SK-N-DZ (cell line): ENCODE results near the gene PSMA7. TPM values are rescaled to one million over a fixed set of nuclear protein-coding genes. Genes with fewer than 3 reads are reported as not detected.

Source experiments
- DNase-seq: peaks from one replicate; pipeline ENCODE4 v3.0.0-alpha.2; 2015; ENCODE audit warnings: low spot score
- polyA plus RNA-seq, 2 experiments: library from polyadenylated mRNA; depleted of rRNA; stranded (reverse); fragments of >200 nt; gene quantifications; 2 replicates each; pipeline ENCODE4 v1.2.3, GENCODE V29; 2014

PSMA7 gene
- polyA plus RNA-seq (2014; cell fraction: cytosol; rRNA removed), result 1,037 and 1,133 TPM in 2 replicates
- polyA plus RNA-seq (2014; cell fraction: nucleus; rRNA removed), result 962 and 1,204 TPM in 2 replicates

GRCh38 chr20:62143081-62143956 is at the start of gene PSMA7, which contains the start of gene SS18L1:
Gene PSMA7 (minus strand): TSS chr20:62143394. CDS start chr20:62143303, 91 bp downstream.
Gene SS18L1 (plus strand): TSS chr20:62143769. CDS start chr20:62143821, 52 bp downstream.
- peak; percentile 86 for DNase-seq

- no peak for DNase-seq
Measured at GRCh38 chr20:62192635-62193034, 49.4 kb upstream of the PSMA7 start.

GRCh38 chr20:62191781-62192559 is 48.8 kb upstream of the PSMA7 start:
- no peak for DNase-seq

DNA sequence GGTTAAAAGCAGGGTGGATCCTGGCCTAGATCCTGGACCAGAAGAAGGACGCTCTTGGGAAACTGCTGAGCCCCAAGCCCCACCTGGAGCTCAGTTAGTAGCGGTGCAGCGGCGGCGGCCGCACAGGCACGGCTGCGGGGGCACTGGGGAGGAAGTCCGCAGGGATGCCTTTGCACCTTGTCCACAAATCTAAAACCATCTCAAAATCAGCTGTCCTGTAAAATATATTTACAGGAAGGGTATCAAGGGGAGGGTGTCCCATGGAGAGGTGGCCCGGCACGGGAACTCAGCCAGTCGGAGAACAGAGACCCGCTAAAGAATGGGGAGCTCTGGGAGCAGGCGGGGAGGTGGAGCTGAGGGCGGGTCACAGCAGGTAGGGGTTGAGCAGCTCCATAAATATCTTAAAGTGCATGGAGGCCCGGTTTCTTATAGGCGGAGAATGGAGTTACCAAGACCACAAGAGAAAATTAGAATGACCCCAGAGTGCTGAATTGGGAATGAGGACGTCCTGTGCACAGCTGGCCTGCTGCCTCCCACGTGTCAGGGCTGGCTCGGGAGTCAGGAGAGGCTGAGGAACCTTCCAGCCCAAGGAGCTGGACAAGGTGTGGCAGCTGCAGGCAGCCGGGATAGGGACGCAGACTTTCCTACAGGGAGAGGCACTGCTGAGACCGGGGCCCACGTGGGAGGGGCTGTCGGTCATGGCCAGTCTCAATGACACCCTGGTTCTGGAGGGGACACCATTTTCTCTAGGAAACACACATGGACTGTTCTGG is 47.6 kb upstream of the PSMA7 start:
- DNase-seq, result no peak

DNA sequence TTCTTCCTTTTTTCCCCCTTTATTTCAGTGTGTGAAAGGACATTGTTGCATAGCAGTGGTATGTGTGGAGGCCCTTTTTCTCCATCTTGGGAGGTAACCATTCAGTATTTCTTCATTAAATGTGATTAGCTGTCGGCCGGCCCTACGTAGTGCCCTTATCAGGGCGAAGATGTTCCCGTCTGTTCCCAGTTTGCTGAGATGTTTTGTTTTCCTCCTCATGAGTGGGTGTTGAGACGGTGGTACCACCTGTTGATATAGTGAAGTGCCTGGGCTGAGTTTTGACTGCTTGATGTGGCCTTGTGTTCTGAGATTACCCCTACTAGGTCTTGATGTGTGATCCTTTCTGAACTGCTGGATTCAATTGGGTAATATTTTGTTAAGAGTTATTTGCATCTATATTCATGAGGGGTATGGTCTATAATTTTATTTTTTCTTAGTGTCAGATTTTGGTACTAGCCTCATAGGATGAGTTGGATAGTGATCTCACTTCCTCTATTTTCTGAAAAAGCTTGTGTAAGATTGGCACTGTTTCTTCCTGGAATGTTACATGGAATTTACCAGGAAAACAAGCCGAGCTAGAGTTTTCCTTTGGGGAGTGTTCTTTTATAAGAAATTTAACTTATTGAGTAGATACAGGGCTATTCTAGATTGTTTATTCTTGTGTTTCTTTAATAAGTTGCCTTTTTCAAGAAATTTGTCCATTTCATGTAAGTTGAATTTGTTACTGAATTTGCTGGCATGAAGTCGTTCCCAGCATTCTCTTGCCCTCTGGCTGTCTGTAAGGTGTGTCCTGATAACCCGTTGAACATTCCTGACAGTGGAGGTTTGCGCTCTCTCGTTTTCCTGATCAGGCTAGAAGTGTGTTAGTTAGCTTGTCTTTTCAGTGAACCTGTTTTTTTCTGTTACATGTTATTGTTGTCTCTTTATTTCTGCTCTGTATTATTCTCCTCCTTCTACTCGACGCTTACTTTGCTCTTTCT is 44.0 kb upstream of the PSMA7 start:
- DNase-seq, result no peak

DNA sequence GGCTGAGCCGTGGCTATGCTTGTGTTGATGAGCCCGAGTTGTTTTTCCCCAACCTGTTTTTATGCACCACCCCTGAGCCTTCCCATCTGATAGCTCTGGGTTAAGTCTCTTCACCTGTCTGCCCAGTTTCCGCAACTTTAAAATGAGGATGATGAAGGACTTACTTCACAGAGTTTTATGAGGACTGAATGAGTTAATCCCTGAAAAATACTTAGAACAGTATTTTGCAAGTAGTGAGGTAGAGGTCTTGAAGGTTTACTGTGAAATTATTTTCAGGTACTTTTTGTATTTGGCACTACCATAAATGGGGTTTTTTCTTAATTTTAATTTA is 42.9 kb upstream of the PSMA7 start:
- DNase-seq, result no peak

DNA sequence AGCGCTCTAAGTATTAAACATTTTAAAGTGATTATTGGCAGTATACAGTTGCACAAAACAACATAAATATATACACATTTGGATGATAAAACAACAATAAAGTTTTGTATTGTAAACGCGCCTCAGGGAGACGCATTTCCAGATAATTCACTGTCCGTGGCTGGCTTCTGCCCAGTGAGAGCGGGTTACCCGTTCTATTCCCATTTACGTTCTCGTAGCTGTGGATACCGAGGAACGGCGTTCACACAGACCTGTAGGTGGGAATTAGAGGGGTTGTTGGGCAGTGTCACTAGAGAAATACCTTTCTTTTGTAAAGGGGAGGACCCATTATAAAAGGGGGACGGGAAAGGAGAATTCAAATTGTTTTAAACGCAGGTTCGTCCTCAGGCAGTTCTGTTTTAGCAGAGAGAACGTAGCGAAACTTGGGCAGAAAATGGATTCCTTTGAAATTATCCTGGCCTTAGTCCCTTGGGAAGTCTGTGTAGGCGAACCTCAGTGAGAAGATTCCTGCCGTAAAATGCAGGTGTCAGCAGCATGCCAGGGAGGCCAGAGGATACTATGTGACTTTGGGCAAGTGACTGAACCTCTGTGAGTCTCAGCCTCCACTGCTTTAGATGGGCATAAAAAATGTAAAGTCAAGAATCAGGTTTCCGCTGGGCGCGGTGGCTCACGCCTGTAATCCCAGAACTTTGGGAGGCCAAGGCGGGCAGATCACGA is 40.4 kb upstream of the PSMA7 start:
- no peak for DNase-seq

- peak; percentile 99 for DNase-seq
Measured at GRCh38 chr20:62182469-62183425, 39.6 kb upstream of the PSMA7 start, which contains the start of gene MTG2. Gene MTG2 (plus strand): TSS chr20:62183028. CDS start chr20:62193421, 10,393 bp downstream.

DNA sequence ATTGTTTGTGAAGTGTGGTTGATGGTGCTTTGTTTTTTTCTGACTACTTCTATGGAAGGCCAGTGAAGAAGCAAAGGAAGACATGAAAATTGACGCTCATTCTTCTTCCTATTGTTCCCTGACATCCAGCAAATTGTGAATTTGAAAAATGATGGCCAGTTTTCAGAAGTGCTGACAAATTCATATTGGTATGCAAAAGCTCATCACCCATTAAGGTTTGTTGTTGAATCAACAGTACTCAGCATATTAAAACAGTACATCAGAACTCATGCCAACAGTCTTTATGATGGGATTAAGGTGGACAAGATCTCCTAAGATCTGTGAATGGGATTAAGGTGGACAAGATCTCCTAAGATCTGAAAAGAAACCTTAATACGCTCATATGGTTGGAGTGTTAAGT is 38.6 kb upstream of the PSMA7 start:
- no peak for DNase-seq

DNA sequence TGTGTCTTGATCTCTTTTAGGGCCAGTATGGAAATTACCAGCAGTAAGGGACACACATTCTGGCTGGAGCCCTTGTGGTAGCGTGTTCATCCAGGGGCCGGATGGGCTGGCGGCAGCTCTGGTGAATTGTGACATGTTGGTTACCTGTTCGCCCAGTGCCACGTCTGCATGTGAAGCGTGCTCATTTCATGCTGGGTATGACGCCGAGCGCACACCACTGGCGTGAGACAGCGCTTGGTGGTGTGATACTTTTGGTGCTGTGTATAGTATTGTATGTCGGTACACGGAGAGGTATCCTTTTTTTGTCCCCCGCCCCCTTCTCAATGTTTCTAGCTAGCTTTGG is 35.9 kb upstream of the PSMA7 start:
- no peak for DNase-seq

- DNase-seq, result no peak
Measured at GRCh38 chr20:62178316-62179161, 35.3 kb upstream of the PSMA7 start.

- no peak for DNase-seq
Measured at GRCh38 chr20:62177307-62177706, 34.1 kb upstream of the PSMA7 start.

DNA sequence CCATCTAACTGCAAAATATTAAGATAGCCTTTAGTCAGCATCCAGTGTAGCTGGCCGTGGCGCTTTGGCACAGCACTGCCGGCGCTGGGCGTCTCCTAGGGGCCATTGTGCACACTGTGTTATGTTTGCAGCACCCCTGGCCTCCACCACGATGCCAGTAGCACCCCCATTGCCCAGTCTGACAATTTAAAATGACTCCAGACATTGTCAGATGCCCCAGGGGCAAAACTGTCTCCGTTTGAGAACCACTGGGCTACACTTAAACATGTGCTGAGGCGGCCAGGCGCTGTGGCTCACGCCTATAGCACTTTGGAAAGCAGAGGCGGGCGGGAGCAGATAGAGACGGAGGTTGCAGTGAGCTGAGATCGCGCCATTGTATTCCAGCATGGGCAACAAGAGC is 33.7 kb upstream of the PSMA7 start:
- no peak for DNase-seq

DNA sequence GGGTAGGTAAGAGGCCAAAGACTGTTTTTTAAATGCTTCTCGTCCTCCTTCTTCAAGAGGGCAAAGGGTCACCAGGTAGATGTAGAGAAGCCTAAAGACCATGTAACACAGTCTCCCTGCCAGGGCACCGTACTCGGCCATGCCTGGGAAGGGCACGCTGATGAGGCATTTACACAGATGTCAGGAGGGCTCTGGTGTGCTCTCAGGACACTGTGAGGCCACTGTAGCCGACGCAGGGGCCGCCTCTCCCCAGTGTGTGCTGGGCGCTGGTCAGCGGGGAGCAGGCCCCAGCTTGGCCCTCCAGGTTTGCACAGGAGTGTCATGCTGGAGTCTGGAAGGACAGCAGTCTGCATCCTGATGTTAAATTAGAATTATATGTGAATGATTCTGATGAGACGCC is 32.5 kb upstream of the PSMA7 start:
- DNase-seq, result no peak

- no peak for DNase-seq
Measured at GRCh38 chr20:62174870-62175624, 31.9 kb upstream of the PSMA7 start.

DNA sequence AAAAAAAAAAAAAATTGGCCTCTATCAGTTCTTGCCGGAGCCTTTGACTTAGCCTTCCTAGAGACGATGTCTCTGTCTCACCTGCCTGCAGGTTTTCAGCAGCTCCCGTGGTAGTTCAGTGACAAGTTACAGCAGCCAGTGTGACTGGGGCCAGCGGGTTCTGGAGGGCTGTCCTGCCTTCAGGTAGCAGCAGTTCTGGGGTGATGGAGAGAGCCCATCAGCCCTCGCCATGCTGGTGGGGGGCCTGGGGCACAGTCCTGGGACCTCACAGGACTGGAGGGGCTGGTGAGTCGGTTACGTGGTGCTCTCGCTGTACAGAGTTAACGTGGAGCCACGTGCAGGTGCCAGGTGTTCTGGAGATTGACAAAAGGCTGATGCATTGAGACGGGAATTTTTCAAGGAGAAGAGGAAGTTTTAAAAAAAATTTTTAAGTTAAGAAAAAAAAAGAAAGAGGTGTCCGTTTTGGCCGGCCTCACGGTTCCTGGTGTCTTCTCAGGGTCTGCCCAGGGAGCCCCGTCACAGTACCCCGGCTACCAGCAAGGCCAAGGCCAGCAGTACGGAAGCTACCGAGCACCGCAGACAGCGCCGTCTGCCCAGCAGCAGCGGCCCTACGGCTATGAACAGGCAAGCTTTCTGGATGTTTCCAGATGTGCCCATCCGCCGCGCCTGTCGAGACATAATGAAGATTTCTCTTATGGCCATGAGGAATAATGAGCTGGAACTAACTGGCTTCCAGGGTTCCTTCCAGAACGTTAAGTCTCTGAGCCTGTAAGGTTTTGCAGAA is 31.0 kb upstream of the PSMA7 start:
- DNase-seq, result no peak
